Activated CD4-positive, alpha-beta T cell treated with anti-CD3 and anti-CD28 coated beads for 36 hours (primary cell): ENCODE data around the gene PTPDC1. TPM values are rescaled to one million over a fixed set of nuclear protein-coding genes. Genes with fewer than 3 reads are reported as not detected.
A peak's percentile ranks its signal among the peaks of the same experiment; 100 is the strongest.

ENCODE experiments used
- ATAC-seq: fragments of 200-7000 bp; cut with Tn5 transposase; one replicate; pipeline ENCODE4 v1.10.0; 2021; ENCODE audit warnings: mild to moderate bottlenecking, moderate library complexity
- CTCF ChIA-PET: fragments of 350-600 bp; sonication (Branson Sonifier 250); formaldehyde crosslinking; loops from one replicate; lab custom pipeline; 2021; ENCODE audit warnings: antibody characterized with exemption; lab: Charles Lee
- POLR2A ChIA-PET: fragments of 350-600 bp; sonication (Branson Sonifier 250); formaldehyde crosslinking; loops from one replicate; lab custom pipeline; 2021; ENCODE audit warnings: antibody characterized with exemption, inconsistent platforms; lab: Charles Lee
- DNase-seq: peaks from one replicate; pipeline ENCODE4 v3.0.0-alpha.2; 2020
- H3K27ac Mint-ChIP-seq: one replicate; pipeline ENCODE4 v1.8.0; 2021; ENCODE audit warnings: mixed read lengths
- H3K27me3 Mint-ChIP-seq: one replicate; pipeline ENCODE4 v1.8.0; 2021; ENCODE audit warnings: mixed read lengths
- H3K36me3 Mint-ChIP-seq: one replicate; pipeline ENCODE4 v1.8.0; 2021; ENCODE audit warnings: low read depth, mixed read lengths
- H3K4me1 Mint-ChIP-seq: one replicate; pipeline ENCODE4 v1.8.0; 2021; ENCODE audit warnings: mixed read lengths
- H3K4me3 Mint-ChIP-seq: one replicate; pipeline ENCODE4 v1.8.0; 2021; ENCODE audit warnings: mild to moderate bottlenecking, moderate library complexity, mixed read lengths
- H3K9me3 Mint-ChIP-seq: one replicate; pipeline ENCODE4 v1.8.0; 2021; ENCODE audit warnings: low read depth, mixed read lengths
- intact Hi-C, 2 experiments: fragments of 100-400 bp; cut with DNase I in 1 of 2; cut with micrococcal nuclease in 1 of 2; formaldehyde crosslinking; loops; one replicate each; pipeline versions ENCODE4 v1.14.2 to v1.15.1; 2022 to 2024; cut with DNase I, micrococcal nuclease
- total RNA-seq, 2 experiments: library from RNA; stranded (reverse); gene quantifications; one replicate each; pipeline ENCODE4 v1.2.3, GENCODE V29; 2021

PTPDC1 gene
- total RNA-seq: 1 to 10 TPM; 5.4 to 5.6 TPM

DNA sequence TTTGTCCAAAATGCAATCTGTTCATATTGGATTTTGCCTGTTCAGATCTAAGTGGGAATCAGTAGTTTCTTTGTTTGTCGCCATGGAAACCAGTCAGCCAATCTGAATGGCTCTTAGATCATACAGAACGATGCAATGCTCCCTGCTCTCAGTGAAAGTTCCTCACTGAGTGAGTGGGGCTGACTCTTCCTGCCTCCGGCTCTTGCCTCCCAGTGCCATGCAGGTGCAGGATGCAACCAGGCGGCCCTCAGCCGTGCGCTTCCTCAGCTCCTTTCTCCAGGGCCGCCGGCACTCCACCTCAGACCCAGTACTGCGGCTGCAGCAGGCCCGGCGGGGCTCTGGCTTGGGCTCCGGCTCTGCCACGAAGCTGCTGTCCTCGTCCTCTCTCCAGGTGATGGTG lies at the start of gene PTPDC1:
Gene PTPDC1, plus strand, starts transcription at position 151 of the 400 bp plus-strand sequence. Its CDS starts 67 bp downstream, at position 218.
- no peak for DNase-seq
- intact Hi-C loops: no loop called here
- no peaks in the 10 kb centered on the region for H3K27me3 Mint-ChIP-seq
- H3K36me3 Mint-ChIP-seq: peaks cover 7% of the 10 kb centered on the region
- ATAC-seq: no peak
- no peaks in the 10 kb centered on the region for H3K9me3 Mint-ChIP-seq
- H3K27ac Mint-ChIP-seq: no peak within 1 kb of the TSS
- ChIA-PET POLR2A (interaction anchor here (0.7 kb wide), 1 partner anchor 145 kb away, joined by 3 read pairs; no protein-coding TSS in a partner anchor), CTCF (interaction anchor here (1.9 kb wide), 1 partner anchor 19 kb away, joined by 5 read pairs; no protein-coding TSS in a partner anchor)
- no peak within 1 kb of the TSS for H3K4me3 Mint-ChIP-seq
- peaks cover 2% of the 10 kb centered on the region for H3K4me1 Mint-ChIP-seq

- intact Hi-C loops: no loop called here
- no peak overlapping the region for H3K4me3 Mint-ChIP-seq
- H3K27ac Mint-ChIP-seq: no peak overlapping the region
- no peaks in the 10 kb centered on the region for H3K9me3 Mint-ChIP-seq
- ATAC-seq: no peak
- ChIA-PET POLR2A (no interaction called here), CTCF (no interaction called here)
- no peak for DNase-seq
- H3K4me1 Mint-ChIP-seq: peaks cover 13% of the 10 kb centered on the region
- H3K27me3 Mint-ChIP-seq: no peaks in the 10 kb centered on the region
- no peaks in the 10 kb centered on the region for H3K36me3 Mint-ChIP-seq
Measured at GRCh38 chr9:94034511-94034910, 49.8 kb upstream of the PTPDC1 start.

DNA sequence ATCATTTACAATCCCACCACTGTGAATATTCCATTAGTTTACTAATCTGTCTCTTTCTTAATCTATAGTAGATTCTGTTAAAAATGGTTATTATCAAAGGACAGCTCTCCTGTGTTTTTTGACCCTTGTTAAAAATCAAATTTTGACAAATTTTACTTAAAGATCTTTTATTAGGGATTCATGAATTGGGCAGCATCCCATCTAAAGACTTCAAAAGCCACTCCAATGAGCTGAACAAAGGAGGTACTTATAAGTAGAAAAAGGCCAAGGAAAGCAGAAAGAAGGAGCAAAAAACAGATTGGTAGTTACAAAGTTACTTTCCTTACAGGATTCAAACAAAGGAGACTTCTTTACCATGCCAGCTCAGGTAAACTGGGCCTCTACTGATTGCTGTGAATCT lies 44.5 kb upstream of the PTPDC1 start:
- ChIA-PET CTCF (interaction anchor here (0.9 kb wide), 1 partner anchor 26 kb away, joined by 3 read pairs; no protein-coding TSS in a partner anchor), POLR2A (no interaction called here)

GRCh38 chr9:94042516-94043360 lies 41.5 kb upstream of the PTPDC1 start:
- peaks cover 1% of the 10 kb centered on the region for H3K36me3 Mint-ChIP-seq
- ChIA-PET POLR2A (interaction anchor here (0.6 kb wide), 2 partner anchors 11 to 395 kb away, joined by 3 to 4 read pairs; no protein-coding TSS in a partner anchor), CTCF (interaction anchor here (1.2 to 1.4 kb wide), 2 partner anchors 12 to 24 kb away, joined by 3 read pairs; no protein-coding TSS in a partner anchor)
- no peak for DNase-seq
- no peaks in the 10 kb centered on the region for H3K9me3 Mint-ChIP-seq
- intact Hi-C loops: no loop called here
- H3K4me1 Mint-ChIP-seq: no peaks in the 10 kb centered on the region
- no peak overlapping the region for H3K27ac Mint-ChIP-seq
- no peak for ATAC-seq
- H3K27me3 Mint-ChIP-seq: no peaks in the 10 kb centered on the region
- H3K4me3 Mint-ChIP-seq: no peak overlapping the region

More for the DNA sequence above, 44.5 kb upstream of the PTPDC1 start:
- no peak for DNase-seq
- no peak overlapping the region for H3K4me3 Mint-ChIP-seq
- H3K27me3 Mint-ChIP-seq: no peaks in the 10 kb centered on the region
- ATAC-seq: no peak
- H3K4me1 Mint-ChIP-seq: no peaks in the 10 kb centered on the region
- H3K36me3 Mint-ChIP-seq: no peaks in the 10 kb centered on the region
- H3K27ac Mint-ChIP-seq: no peak overlapping the region
- H3K9me3 Mint-ChIP-seq: no peaks in the 10 kb centered on the region
- intact Hi-C loops: no loop called here

DNA sequence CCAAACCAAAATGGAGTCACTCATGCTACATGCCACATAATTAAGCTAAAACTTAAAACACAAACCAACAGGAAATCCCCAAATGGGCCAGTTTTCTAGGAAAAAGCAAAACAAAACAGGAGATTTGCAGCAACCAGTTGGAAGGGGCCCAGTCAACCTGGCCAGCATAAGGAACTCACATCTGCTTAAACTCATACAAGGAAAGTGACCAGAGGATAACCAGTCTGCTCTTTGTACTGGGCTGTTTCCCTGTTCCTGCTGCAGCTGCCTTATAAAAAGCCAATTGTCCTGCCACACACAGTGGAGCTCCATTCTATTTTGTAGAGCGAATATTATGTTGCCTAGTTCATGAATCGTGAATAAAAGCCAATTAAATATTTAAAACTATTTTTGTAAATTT lies 29.5 kb upstream of the PTPDC1 start:
- ChIA-PET POLR2A (no interaction called here), CTCF (interaction anchor here (0.8 to 2.4 kb wide), 5 partner anchors 11 to 159 kb away, joined by 3 to 7 read pairs (median 4); no protein-coding TSS in a partner anchor)
- H3K27me3 Mint-ChIP-seq: no peaks in the 10 kb centered on the region
- no peak overlapping the region for H3K4me3 Mint-ChIP-seq
- peaks cover 3% of the 10 kb centered on the region for H3K9me3 Mint-ChIP-seq
- no peak overlapping the region for H3K27ac Mint-ChIP-seq
- intact Hi-C loops: no loop called here
- H3K36me3 Mint-ChIP-seq: peaks cover 10% of the 10 kb centered on the region
- ATAC-seq: no peak
- DNase-seq: no peak
- no peaks in the 10 kb centered on the region for H3K4me1 Mint-ChIP-seq

DNA sequence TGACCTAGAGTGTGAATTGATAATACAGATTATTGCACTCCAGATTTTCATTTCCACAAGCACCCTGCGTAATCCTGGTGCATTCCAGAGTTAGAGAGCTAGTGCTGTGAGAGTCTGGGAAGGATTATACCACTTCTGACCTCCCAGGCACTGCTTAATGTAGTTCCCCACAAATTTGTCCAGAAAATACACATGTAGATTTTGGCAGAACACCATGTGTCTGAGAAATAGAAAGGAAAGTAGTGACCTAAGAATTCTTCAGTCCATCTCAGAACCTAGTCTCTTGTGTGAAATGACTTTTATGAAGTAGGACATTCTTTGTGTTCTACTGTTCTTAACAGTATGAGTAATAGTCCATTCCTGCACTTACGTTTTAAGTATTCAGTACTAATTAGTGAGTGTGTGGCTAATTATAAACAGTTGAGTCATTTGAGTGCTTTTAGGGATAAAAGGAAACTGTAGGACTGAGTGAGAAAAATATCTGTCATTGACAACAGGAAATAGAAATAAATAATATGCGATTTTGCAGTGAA lies 27.8 kb upstream of the PTPDC1 start:
- H3K4me3 Mint-ChIP-seq: no peak overlapping the region
- ChIA-PET CTCF (interaction anchor here (1.6 to 2.4 kb wide), 2 partner anchors 10 to 15 kb away, joined by 3 to 7 read pairs; no protein-coding TSS in a partner anchor), POLR2A (interaction anchor here (0.7 kb wide), 1 partner anchor 1031 kb away, joined by 3 read pairs; no protein-coding TSS in a partner anchor)
- no peak for DNase-seq
- intact Hi-C loops: no loop called here
- H3K27ac Mint-ChIP-seq: no peak overlapping the region
- no peaks in the 10 kb centered on the region for H3K27me3 Mint-ChIP-seq
- peaks cover 7% of the 10 kb centered on the region for H3K9me3 Mint-ChIP-seq
- H3K36me3 Mint-ChIP-seq: peaks cover 4% of the 10 kb centered on the region
- ATAC-seq: no peak
- no peaks in the 10 kb centered on the region for H3K4me1 Mint-ChIP-seq

GRCh38 chr9:94057918-94058317 lies 26.3 kb upstream of the PTPDC1 start:
- H3K4me3 Mint-ChIP-seq: no peak overlapping the region
- CTCF ChIA-PET: interaction anchor here (3.9 kb wide), 1 partner anchor 155 kb away, joined by 21 read pairs; no protein-coding TSS in a partner anchor
- intact Hi-C loops: no loop called here
- POLR2A ChIA-PET: no interaction called here
- DNase-seq: no peak
- H3K4me1 Mint-ChIP-seq: no peaks in the 10 kb centered on the region
- H3K27me3 Mint-ChIP-seq: no peaks in the 10 kb centered on the region
- H3K36me3 Mint-ChIP-seq: peaks cover 10% of the 10 kb centered on the region
- ATAC-seq: no peak
- no peak overlapping the region for H3K27ac Mint-ChIP-seq
- peaks cover 13% of the 10 kb centered on the region for H3K9me3 Mint-ChIP-seq

GRCh38 chr9:94061864-94062263 lies 22.4 kb upstream of the PTPDC1 start:
- no peak for ATAC-seq
- Mint-ChIP-seq H3K27me3 (no peaks in the 10 kb centered on the region), H3K4me3 (no peak overlapping the region), H3K27ac (no peak overlapping the region), H3K4me1 (peaks cover 4% of the 10 kb centered on the region), H3K36me3 (peaks cover 10% of the 10 kb centered on the region), H3K9me3 (peaks cover 13% of the 10 kb centered on the region)
- ChIA-PET CTCF (interaction anchor here (0.6 kb wide), 2 partner anchors 59 to 236 kb away, joined by 3 read pairs; no protein-coding TSS in a partner anchor), POLR2A (no interaction called here)
- intact Hi-C loops: no loop called here
- DNase-seq: no peak

DNA sequence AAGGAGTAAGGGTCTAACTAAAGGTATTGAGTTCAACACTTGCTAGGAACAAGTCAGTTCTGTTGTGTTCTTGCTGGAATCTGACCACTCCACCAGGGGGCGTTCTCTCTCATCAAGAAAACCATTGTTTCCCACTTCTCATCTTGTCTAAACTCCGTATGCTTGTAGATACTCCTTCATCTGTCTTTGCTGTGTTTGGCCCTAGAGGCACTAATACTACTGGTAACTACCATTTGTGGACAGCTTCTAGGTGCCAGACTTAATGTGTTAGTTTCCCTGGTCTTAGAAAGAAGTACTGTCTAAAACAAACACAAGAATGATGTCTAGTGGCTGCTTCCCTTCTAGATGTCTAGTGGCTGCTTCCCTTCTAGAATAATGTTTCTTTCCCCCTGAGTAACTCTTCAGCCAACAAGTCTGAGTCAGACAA lies 18.7 kb upstream of the PTPDC1 start:
- DNase-seq: peak; percentile 84
- H3K27ac Mint-ChIP-seq: no peak overlapping the region
- POLR2A ChIA-PET: no interaction called here
- intact Hi-C loops: loop anchor here (1.0 kb wide), 1 partner anchor 148 kb away; no protein-coding TSS in a partner anchor
- no peaks in the 10 kb centered on the region for H3K27me3 Mint-ChIP-seq
- peaks cover 11% of the 10 kb centered on the region for H3K9me3 Mint-ChIP-seq
- no peak overlapping the region for H3K4me3 Mint-ChIP-seq
- peak; percentile 75 for ATAC-seq
- peaks cover 9% of the 10 kb centered on the region for H3K36me3 Mint-ChIP-seq
- CTCF ChIA-PET: interaction anchor here (0.7 to 5.5 kb wide), 22 partner anchors 9 to 385 kb away, joined by 3 to 175 read pairs (median 4); partner anchors contain the start of gene PTPDC1
- peaks cover 4% of the 10 kb centered on the region for H3K4me1 Mint-ChIP-seq

GRCh38 chr9:94068257-94068656 lies 16.0 kb upstream of the PTPDC1 start:
- no peaks in the 10 kb centered on the region for H3K27me3 Mint-ChIP-seq
- POLR2A ChIA-PET: no interaction called here
- intact Hi-C loops: no loop called here
- H3K4me1 Mint-ChIP-seq: peaks cover 4% of the 10 kb centered on the region
- peaks cover 12% of the 10 kb centered on the region for H3K36me3 Mint-ChIP-seq
- no peak overlapping the region for H3K4me3 Mint-ChIP-seq
- CTCF ChIA-PET: interaction anchor here (0.6 to 5.5 kb wide), 4 partner anchors 31 to 145 kb away, joined by 3 to 175 read pairs (median 5); no protein-coding TSS in a partner anchor
- H3K27ac Mint-ChIP-seq: no peak overlapping the region
- DNase-seq (no peak), ATAC-seq (no peak)
- peaks cover 3% of the 10 kb centered on the region for H3K9me3 Mint-ChIP-seq

DNA sequence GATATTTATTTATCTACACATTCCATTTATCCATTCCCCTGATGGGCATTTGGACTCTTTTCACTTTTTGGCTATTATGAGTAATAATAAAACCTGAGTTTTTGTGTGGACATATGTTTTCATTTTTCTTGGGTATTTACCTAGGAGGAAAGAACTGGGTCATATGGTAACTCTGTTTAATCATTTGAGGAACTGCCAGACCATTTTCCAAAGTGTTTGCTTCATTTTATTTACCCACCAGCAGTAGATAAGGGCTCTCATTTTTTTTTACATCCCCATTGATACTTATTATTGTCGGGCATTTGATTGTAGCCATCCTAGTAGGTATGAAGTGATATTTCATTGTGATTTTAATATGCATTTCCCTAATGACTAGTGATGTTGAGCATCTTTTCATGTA lies 7.7 kb upstream of the PTPDC1 start:
- no peak overlapping the region for H3K27ac Mint-ChIP-seq
- ChIA-PET CTCF (interaction anchor here (1.7 to 2.8 kb wide), 2 partner anchors 10 to 137 kb away, joined by 7 to 11 read pairs; no protein-coding TSS in a partner anchor), POLR2A (no interaction called here)
- peaks cover 1% of the 10 kb centered on the region for H3K36me3 Mint-ChIP-seq
- no peaks in the 10 kb centered on the region for H3K27me3 Mint-ChIP-seq
- H3K4me3 Mint-ChIP-seq: no peak overlapping the region
- ATAC-seq (no peak), DNase-seq (no peak)
- peaks cover 1% of the 10 kb centered on the region for H3K4me1 Mint-ChIP-seq
- intact Hi-C loops: no loop called here
- no peaks in the 10 kb centered on the region for H3K9me3 Mint-ChIP-seq
